Measurements from ENCODE around the gene EEF1AKMT3.

- TF ChIP-seq CTCF (IDR thresholded peaks at IDR 0.05 in 2 of 3, conservative IDR thresholded peaks at IDR 0.05 in 1 of 3; ENCODE audit: insufficient read depth in 2 of 3, low read depth in 1 of 3, low read length in 3 of 3), result no peak
- no peak for TF ChIP-seq TBP (optimal IDR thresholded peaks at IDR 0.05; ENCODE audit: low read depth, low read length)
- no peak for TF ChIP-seq POLR2A (conservative IDR thresholded peaks at IDR 0.05)
- no peak for TF ChIP-seq JUNB (CRISPR knock-in tag; conservative IDR thresholded peaks at IDR 0.05)
- no peak for TF ChIP-seq IRF1 (CRISPR knock-in tag; IDR thresholded peaks at IDR 0.05; ENCODE audit: borderline replicate concordance)
- TF ChIP-seq USF1 (CRISPR knock-in tag; IDR thresholded peaks at IDR 0.05), result no peak
- TF ChIP-seq ZNF444 (CRISPR knock-in tag; IDR thresholded peaks at IDR 0.05), result no peak
- no peak for TF ChIP-seq USF2 (CRISPR knock-in tag; IDR thresholded peaks at IDR 0.05)
- TF ChIP-seq CCAR2 (IDR thresholded peaks at IDR 0.05; ENCODE audit: low read depth, low read length), result no peak
- no peak for TF ChIP-seq CHD2 (IDR thresholded peaks at IDR 0.05; ENCODE audit: low read depth, low read length)
- no peak for TF ChIP-seq HDAC6 (IDR thresholded peaks at IDR 0.05; ENCODE audit: low read depth, low read length)
- no peak for TF ChIP-seq SPI1 (IDR thresholded peaks at IDR 0.05; ENCODE audit: borderline replicate concordance, low read depth, low read length)
- no peak for TF ChIP-seq CHD7 (IDR thresholded peaks at IDR 0.05; ENCODE audit: low read depth, low read length)
Measured at GRCh38 chr12:57729321-57729844, 43.0 kb upstream of the EEF1AKMT3 start.

Data from K562 (cell line).